ENCODE measurements around the gene ARG1. TPM values are rescaled to one million over a fixed set of nuclear protein-coding genes. Genes with fewer than 3 reads are reported as not detected.
A peak's percentile ranks its signal among the peaks of the same experiment; 100 is the strongest.

Gene ARG1
- total and polyA plus RNA-seq, 10 of the 15 experiments (the other 5 are each of a cell fraction or from before 2014, with no cell fraction given) = 0.33 TPM; not detected in 9

GRCh38 chr6:131613296-131613925 lies 40.4 kb downstream of the ARG1 start:
- no peaks in the 10 kb centered on the region for H3K79me2 ChIP-seq (ENCODE audit: control insufficient read depth, insufficient read depth, low read length)
- H3K4me2 ChIP-seq (ENCODE audit: control insufficient read depth, insufficient read depth) = no peak overlapping the region
- BruUV-seq (replicated peaks) = no TSS peak
- no peak overlapping the region for H3K4me3 ChIP-seq
- H2AFZ ChIP-seq (ENCODE audit: control insufficient read depth, low read depth, low read length) = no peak overlapping the region
- no peaks in the 10 kb centered on the region for H4K20me1 ChIP-seq (ENCODE audit: control insufficient read depth, insufficient read depth)
- RAD21 ChIA-PET (ENCODE audit: unreplicated experiment) = interaction anchor here (1.0 kb wide), 1 partner anchor 15 kb away, joined by 4 read pairs; the partner anchor contains the start of gene MED23
- SMC1A ChIA-PET (ENCODE audit: uncharacterized antibody, unreplicated experiment) = interaction anchor here (0.8 to 1.4 kb wide), 4 partner anchors 9 to 43 kb away, joined by 3 to 6 read pairs (median 3); partner anchors contain the start of gene MED23
- intact Hi-C loops (cut with micrococcal nuclease; ENCODE audit: unreplicated experiment) (no loop called here), in situ Hi-C loops (cut with MboI) (no loop called here)
- ATAC-seq (no peak), FAIRE-seq (peak; percentile 35), DNase-seq (ENCODE audit: low read depth, low spot score) (no peak)
- over 99% methylated on average over 5 of the region's 5 CpGs for WGBS (ENCODE audit: insufficient coverage, insufficient replicate concordance, low lambda C conversion rate, missing lambda C conversion rate)
- H3K27me3 ChIP-seq (replicated peaks in 1 of 2; ENCODE audit: control insufficient read depth in 2 of 2, insufficient read depth in 2 of 2, low read length in 1 of 2) = no peaks in the 10 kb centered on the region
- POLR2A ChIA-PET = no interaction called here
- no peak overlapping the region for H3K9ac ChIP-seq (ENCODE audit: control insufficient read depth, insufficient read depth, low read length)
- no peaks in the 10 kb centered on the region for H3K4me1 ChIP-seq (ENCODE audit: control insufficient read depth, insufficient read depth, low read length)
- H3K9me3 ChIP-seq (replicated peaks; ENCODE audit: control insufficient read depth, insufficient read depth, low read length) = no peaks in the 10 kb centered on the region
- no peak overlapping the region for H3K27ac ChIP-seq (ENCODE audit: control insufficient read depth, insufficient read depth)
- CTCF ChIA-PET = interaction anchor here (2.0 to 4.0 kb wide), 2 partner anchors 9 to 15 kb away, joined by 6 to 26 read pairs; partner anchors contain the start of gene MED23
- peaks cover 2 to 17% of the 10 kb centered on the region in 2 experiments for H3K36me3 ChIP-seq (ENCODE audit: control insufficient read depth in 2 of 2, insufficient read depth in 2 of 2, low read length in 1 of 2)
- no peak for TF ChIP-seq PBX3 (IDR thresholded peaks at IDR 0.05; ENCODE audit: insufficient replicate concordance, low read depth, low read length)
- TF ChIP-seq ZZZ3 (IDR thresholded peaks at IDR 0.05; ENCODE audit: control insufficient read depth, insufficient read length, low read depth) = no peak
- no peak for TF ChIP-seq KDM1A (IDR thresholded peaks at IDR 0.05; ENCODE audit: borderline replicate concordance)
- TF ChIP-seq E4F1 (IDR thresholded peaks at IDR 0.05; ENCODE audit: borderline replicate concordance, partially characterized antibody) = no peak
- no peak for TF ChIP-seq NRF1 (conservative IDR thresholded peaks at IDR 0.05; ENCODE audit: low read depth, low read length)
- TF ChIP-seq FOS (IDR thresholded peaks at IDR 0.05; ENCODE audit: borderline replicate concordance, extremely low read depth, insufficient read length) = no peak
- TF ChIP-seq PRDM15 (CRISPR knock-in tag; IDR thresholded peaks at IDR 0.05) = no peak
- no peak for TF ChIP-seq NR2C2 (IDR thresholded peaks at IDR 0.05; ENCODE audit: borderline replicate concordance, control insufficient read depth, insufficient read length, low read depth)
- TF ChIP-seq ZNF687 (IDR thresholded peaks at IDR 0.05) = no peak
- no peak for TF ChIP-seq MYC (IDR thresholded peaks at IDR 0.05; ENCODE audit: insufficient read depth, insufficient read length, insufficient replicate concordance, low read length, severe bottlenecking)

Measured in GM12878 (cell line).